Prostate gland (tissue), 2 donors: ENCODE data around the gene CCDC192. TPM values are rescaled to one million over a fixed set of nuclear protein-coding genes. Genes with fewer than 3 reads are reported as not detected.

Experiments used
- DNase-seq: peaks from one replicate; pipeline ENCODE4 v3.0.0-alpha.2; 2019; ENCODE audit warnings: low spot score
- H3K27ac ChIP-seq, 2 donors: fragments of 200-600 bp; sonication (generic); 2 replicates each; pipeline ENCODE4 v1.5.1; 2017 to 2019
- H3K27me3 ChIP-seq: fragments of 200-600 bp; sonication (generic); replicated peaks from 2 replicates; pipeline ENCODE4 v1.5.1; 2019; ENCODE audit not compliant: insufficient read depth
- H3K36me3 ChIP-seq, 2 donors: fragments of 200-600 bp; sonication (generic); 1 replicate in 1 of 2; 2 replicates in 1 of 2; pipeline versions ENCODE4 v1.5.1 to v1.8.1; 2017 to 2019
- H3K4me1 ChIP-seq: fragments of 200-600 bp; sonication (generic); replicated peaks from 2 replicates; pipeline ENCODE4 v1.5.1; 2019
- H3K4me3 ChIP-seq, 2 donors: fragments of 200-600 bp; sonication (generic); 2 replicates each; pipeline ENCODE4 v1.5.1; 2017 to 2019
- H3K9me3 ChIP-seq: fragments of 200-600 bp; sonication (generic); 2 replicates; pipeline ENCODE4 v1.5.1; 2017
- POLR2A ChIP-seq: fragments of 450-650 bp; IDR thresholded peaks from one replicate; pipeline ENCODE4 v1.6.1; 2016; ENCODE audit warnings: antibody characterized with exemption, mild to moderate bottlenecking
- POLR2AphosphoS5 ChIP-seq: sonication (generic); formaldehyde crosslinking; IDR thresholded peaks from one replicate; pipeline ENCODE4 v1.6.1; 2017; ENCODE audit warnings: antibody characterized with exemption
- WGBS: methylation state at CpG from one replicate; pipeline ENCODE4 v1.1.5; 2018; 5-methylcytosine and 5-hydroxymethylcytosine counted together
- intact Hi-C: fragments of 100-400 bp; cut with DNase I; formaldehyde crosslinking; loops from one replicate; pipeline ENCODE4 v1.14.2; 2022
- total RNA-seq, 2 donors: library from RNA; depleted of rRNA; stranded (reverse); fragments of >200 nt; gene quantifications; one replicate each; pipeline ENCODE4 v1.1.0, GENCODE V29; 2016
- TF ChIP-seq, protein P1 (sequence below), 4 experiments: fragments of 200-600 bp in 2 of 4; fragments of 450-650 bp in 2 of 4; sonication (generic) in 2 of 4; IDR thresholded peaks; 1 replicate in 3 of 4; 2 replicates in 1 of 4; pipeline ENCODE4 v1.5.1; 2016 to 2019; ENCODE audit warnings: antibody characterized with exemption in 4 of 4, mild to moderate bottlenecking in 2 of 4, moderate library complexity in 2 of 4

The CCDC192 gene
- total RNA-seq, 2 donors from 2014 or later = not detected

DNA sequence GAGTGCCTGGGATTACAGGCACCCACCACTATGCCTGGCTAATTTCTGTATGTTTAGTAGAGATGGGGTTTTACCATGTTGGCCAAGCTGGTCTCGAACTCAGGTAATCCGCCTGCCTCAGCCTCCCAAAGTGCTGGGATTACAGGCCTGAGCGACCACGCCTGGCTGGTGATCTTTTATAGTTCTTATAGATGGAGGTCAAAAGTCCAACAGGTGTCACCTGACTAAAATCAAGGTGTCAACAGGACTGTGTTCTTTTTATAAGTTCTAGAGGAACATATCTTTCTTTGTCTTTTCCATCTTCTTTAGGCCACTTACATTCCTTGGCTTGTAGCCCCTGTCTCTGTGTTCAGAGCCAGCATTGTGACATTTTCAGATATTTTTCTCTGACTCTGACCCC is 224.9 kb downstream of the CCDC192 start:
- Histone ChIP-seq H3K4me1 (no peaks in the 10 kb centered on the region), H3K27me3 (no peaks in the 10 kb centered on the region), H3K27ac (no peak overlapping the region), H3K9me3 (no peaks in the 10 kb centered on the region), H3K4me3 (no peak overlapping the region), H3K36me3 (no peaks in the 10 kb centered on the region)
- TF ChIP-seq POLR2AphosphoS5 (no peak), POLR2A (no peak)
- TF ChIP-seq, protein P1, sequence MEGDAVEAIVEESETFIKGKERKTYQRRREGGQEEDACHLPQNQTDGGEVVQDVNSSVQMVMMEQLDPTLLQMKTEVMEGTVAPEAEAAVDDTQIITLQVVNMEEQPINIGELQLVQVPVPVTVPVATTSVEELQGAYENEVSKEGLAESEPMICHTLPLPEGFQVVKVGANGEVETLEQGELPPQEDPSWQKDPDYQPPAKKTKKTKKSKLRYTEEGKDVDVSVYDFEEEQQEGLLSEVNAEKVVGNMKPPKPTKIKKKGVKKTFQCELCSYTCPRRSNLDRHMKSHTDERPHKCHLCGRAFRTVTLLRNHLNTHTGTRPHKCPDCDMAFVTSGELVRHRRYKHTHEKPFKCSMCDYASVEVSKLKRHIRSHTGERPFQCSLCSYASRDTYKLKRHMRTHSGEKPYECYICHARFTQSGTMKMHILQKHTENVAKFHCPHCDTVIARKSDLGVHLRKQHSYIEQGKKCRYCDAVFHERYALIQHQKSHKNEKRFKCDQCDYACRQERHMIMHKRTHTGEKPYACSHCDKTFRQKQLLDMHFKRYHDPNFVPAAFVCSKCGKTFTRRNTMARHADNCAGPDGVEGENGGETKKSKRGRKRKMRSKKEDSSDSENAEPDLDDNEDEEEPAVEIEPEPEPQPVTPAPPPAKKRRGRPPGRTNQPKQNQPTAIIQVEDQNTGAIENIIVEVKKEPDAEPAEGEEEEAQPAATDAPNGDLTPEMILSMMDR (IDR thresholded peaks at IDR 0.05) = no peak
- no peak for DNase-seq
- WGBS = 96% methylated on average over 4 of the region's 4 CpGs
- intact Hi-C loops = no loop called here

DNA sequence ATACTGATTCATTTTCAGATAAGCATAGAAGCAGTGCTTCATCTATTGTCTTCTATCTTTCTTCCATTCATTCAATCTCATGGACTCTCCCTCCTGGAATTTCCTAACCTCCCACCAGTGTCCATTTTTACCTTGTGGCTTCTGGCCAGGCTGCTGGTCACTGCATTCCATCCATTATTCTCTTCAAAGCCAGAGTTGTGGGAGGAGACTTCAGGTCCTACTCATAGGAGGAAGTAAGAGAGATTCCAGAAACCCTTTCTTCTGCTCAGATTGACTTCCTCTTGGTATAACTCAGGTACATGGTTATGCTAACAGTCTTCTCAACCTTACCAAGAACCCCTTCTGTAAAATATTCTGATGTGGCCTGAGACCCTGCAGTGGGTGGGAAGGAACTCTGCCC is 227.1 kb downstream of the CCDC192 start:
- H3K27ac ChIP-seq = no peak overlapping the region

DNA sequence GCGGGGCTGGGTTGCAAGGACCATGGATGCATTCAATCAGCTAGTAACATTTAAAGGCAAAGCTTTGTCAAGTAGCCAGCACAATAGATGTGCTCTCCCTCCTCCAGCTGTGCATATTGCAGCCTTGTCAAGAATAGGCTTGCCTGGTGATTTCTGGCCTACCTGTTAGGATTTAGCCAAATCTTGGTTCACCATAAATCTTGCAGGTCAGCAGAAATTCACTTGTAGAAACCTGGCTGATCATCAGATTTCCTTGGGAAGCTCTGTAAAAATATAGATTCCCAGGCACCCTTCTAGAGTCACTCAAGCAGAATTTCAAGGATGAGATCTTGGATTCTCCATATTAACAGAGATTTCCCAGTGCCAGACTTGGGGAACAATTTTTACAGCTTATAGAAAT is 228.2 kb downstream of the CCDC192 start:
- H3K9me3 ChIP-seq = no peaks in the 10 kb centered on the region
- TF ChIP-seq POLR2AphosphoS5 = no peak
- TF ChIP-seq, protein P1 (IDR thresholded peaks at IDR 0.05) = no peak
- no peak for TF ChIP-seq POLR2A
- DNase-seq = no peak
- H3K27me3 ChIP-seq = no peaks in the 10 kb centered on the region
- WGBS = 75% methylated on average over 1 of the region's 1 CpG
- H3K36me3 ChIP-seq = no peaks in the 10 kb centered on the region
- H3K27ac ChIP-seq = no peak overlapping the region
- no peaks in the 10 kb centered on the region for H3K4me1 ChIP-seq
- no peak overlapping the region for H3K4me3 ChIP-seq
- intact Hi-C loops = no loop called here

More for the DNA sequence above, 227.1 kb downstream of the CCDC192 start:
- no peaks in the 10 kb centered on the region for H3K9me3 ChIP-seq
- intact Hi-C loops = no loop called here
- H3K4me1 ChIP-seq = no peaks in the 10 kb centered on the region
- TF ChIP-seq, protein P1 (IDR thresholded peaks at IDR 0.05) = no peak
- TF ChIP-seq POLR2AphosphoS5 (no peak), POLR2A (no peak)
- no peaks in the 10 kb centered on the region for H3K27me3 ChIP-seq
- no peak for DNase-seq
- no peaks in the 10 kb centered on the region for H3K36me3 ChIP-seq
- no peak overlapping the region for H3K4me3 ChIP-seq

DNA sequence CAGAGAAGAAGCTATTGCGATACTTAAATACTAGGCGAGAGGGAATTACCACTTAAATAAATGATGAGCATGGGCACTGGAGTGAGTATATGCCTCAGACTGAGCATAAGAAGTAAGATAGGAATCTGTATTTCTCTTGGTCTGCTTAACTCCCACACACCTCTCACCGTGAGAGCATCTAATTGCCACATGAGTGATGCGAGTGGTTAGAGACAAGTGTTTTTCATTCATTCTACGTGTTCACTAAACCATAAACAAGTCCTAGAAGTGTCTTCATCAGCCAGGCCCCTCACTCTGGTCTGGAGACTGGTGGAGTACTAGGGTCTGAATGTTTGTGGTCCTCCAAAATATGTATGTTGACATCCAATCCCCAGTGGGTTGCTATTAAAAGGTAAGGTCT is 230.2 kb downstream of the CCDC192 start:
- Histone ChIP-seq H3K27me3 (no peaks in the 10 kb centered on the region), H3K36me3 (no peaks in the 10 kb centered on the region), H3K27ac (no peak overlapping the region), H3K4me1 (no peaks in the 10 kb centered on the region), H3K4me3 (no peak overlapping the region), H3K9me3 (no peaks in the 10 kb centered on the region)
- TF ChIP-seq POLR2A (no peak), POLR2AphosphoS5 (no peak)
- TF ChIP-seq, protein P1 (IDR thresholded peaks at IDR 0.05) = no peak
- WGBS = 71% methylated on average over 5 of the region's 5 CpGs
- intact Hi-C loops = no loop called here
- no peak for DNase-seq

DNA sequence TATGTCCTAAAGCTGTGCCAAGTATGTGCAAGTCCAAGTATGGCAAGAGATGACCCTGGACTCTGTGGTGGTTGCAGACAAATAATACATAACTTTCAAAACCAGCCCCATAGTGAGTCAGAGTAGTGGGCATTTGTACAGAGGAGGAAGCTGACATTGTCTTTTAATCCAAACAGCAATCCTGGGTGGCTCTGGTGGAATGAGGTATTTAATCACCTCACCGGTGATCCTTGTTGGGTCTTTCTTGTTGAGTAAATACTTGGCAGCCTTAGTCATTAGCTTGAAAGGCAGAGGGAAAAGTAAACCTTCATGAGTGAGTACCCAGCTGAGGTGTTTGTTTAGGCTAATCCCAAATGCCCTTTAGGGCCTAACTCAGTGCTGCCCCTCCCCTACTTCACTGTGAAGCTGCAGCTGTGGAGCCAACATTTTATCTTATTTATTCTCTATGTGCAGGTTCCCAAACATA is 231.6 kb downstream of the CCDC192 start:
- H3K4me3 ChIP-seq = no peak overlapping the region
- no peak for DNase-seq
- H3K27ac ChIP-seq = no peak overlapping the region
- intact Hi-C loops = no loop called here
- no peaks in the 10 kb centered on the region for H3K36me3 ChIP-seq
- no peaks in the 10 kb centered on the region for H3K27me3 ChIP-seq
- 17% methylated on average over 1 of the region's 1 CpG for WGBS
- no peaks in the 10 kb centered on the region for H3K9me3 ChIP-seq
- H3K4me1 ChIP-seq = no peaks in the 10 kb centered on the region
- TF ChIP-seq POLR2AphosphoS5 (no peak), POLR2A (no peak)
- TF ChIP-seq, protein P1 (IDR thresholded peaks at IDR 0.05) = no peak
